ENCODE data around the gene BIN1.
"Not testable (repeated sequence)": the region's sequence is repeated elsewhere in the genome, so short reads cannot be mapped to it uniquely, and the experiment has no call there.

The BIN1 gene

GRCh38 chr2:127133793-127134192, 26.8 kb upstream of the BIN1 start:
- no peak for DNase-seq (ENCODE audit: low spot score)

GRCh38 chr2:127130421-127130820, 23.5 kb upstream of the BIN1 start:
- no peak for DNase-seq (ENCODE audit: low spot score)

GRCh38 chr2:127129937-127130336, 23.0 kb upstream of the BIN1 start:
- DNase-seq (ENCODE audit: low spot score) = no peak

DNA sequence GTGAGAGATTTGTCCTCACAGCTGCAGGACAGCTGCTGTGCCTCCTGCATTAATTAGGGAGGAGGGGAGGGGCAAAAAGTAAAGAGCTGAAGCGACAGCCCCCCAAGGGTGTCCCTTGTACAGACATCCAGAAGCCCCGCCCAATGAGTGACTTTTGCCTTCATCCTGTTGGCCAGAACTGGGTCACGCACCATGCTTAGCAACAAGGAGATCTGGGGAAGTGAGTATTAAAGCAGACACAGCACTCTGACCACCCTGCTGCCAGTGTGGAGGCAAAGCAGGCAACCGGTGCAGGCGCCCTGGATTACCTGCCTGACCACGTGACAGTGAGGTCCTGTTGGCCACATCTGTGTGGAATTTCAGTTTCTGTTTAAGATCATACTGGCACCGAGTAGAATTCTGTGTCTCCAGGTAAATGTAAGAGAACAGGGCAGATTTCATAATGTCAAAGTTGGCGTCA, 21.5 kb upstream of the BIN1 start:
- no peak for DNase-seq (ENCODE audit: low spot score)

DNA sequence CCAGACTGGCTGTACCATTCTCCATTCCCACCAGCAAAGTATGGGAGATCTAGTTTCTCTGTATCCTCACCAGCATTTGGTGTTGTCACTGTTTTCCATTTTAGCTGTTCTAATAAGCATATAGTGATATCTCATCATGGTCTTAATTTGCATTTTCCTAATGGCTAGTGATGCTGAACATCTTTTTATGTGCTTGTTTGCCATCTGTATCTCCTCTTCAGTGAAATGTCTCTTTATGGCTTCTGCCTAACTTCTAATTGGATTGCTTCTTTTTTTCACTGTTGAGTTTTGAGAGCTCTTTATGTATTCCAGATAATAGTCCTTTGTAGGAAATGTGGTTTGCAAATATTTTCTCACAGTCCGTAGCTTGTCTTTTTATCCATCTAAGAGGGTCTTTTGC, 18.9 kb upstream of the BIN1 start:
- DNase-seq (ENCODE audit: low spot score) = no peak

DNA sequence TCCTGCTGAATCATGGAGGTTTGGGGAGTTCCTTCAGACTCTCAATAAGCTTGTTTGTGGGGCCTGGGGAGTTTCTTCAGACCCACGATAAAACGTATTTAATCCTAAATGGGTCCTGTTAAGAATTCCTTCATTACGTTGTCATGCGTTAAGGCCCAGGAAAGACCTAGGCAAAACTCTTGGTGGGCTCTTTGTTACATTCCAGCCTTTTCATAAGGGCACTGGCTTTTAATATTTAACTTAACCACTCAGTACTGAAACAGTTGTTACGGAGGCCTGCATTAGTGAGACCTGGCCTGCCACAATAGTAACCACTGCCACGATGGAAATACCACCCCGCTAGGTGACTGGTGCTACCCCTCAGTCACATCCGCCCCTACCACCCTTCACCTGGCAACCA, 17.5 kb upstream of the BIN1 start:
- no peak for DNase-seq (ENCODE audit: low spot score)

- no peak for DNase-seq (ENCODE audit: low spot score)
Observed at GRCh38 chr2:127122361-127123027, 15.5 kb upstream of the BIN1 start.

GRCh38 chr2:127121776-127122176, 14.8 kb upstream of the BIN1 start:
- no peak for DNase-seq (ENCODE audit: low spot score)

DNA sequence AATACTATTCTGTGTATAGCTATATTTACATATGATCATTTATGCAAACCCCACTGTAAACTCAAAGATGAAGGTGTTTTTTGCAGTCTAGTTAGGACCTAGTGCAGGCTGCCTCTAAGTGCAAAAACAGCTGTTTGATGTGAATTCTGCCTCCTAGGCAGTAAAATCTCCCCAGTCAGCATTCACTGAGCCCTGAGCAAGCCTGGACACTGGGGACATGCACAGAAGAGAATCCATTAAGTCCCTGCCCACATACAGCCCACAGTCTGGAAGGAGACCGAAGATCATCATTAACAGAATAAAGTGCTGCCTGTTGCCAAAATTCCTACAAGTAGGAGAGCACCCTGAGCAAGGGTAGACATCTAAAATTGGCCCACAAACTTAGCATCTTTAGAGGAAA, 14.4 kb upstream of the BIN1 start:
- no peak for DNase-seq (ENCODE audit: low spot score)

- DNase-seq (ENCODE audit: low spot score) = not testable (repeated sequence)
Observed at GRCh38 chr2:127120408-127120807, 13.5 kb upstream of the BIN1 start.

GRCh38 chr2:127118467-127118866, 11.5 kb upstream of the BIN1 start:
- no peak for DNase-seq (ENCODE audit: low spot score)

- DNase-seq (ENCODE audit: low spot score) = no peak
Observed at GRCh38 chr2:127118038-127118437, 11.1 kb upstream of the BIN1 start.

GRCh38 chr2:127117603-127118002, 10.6 kb upstream of the BIN1 start:
- DNase-seq (ENCODE audit: low spot score) = no peak

DNA sequence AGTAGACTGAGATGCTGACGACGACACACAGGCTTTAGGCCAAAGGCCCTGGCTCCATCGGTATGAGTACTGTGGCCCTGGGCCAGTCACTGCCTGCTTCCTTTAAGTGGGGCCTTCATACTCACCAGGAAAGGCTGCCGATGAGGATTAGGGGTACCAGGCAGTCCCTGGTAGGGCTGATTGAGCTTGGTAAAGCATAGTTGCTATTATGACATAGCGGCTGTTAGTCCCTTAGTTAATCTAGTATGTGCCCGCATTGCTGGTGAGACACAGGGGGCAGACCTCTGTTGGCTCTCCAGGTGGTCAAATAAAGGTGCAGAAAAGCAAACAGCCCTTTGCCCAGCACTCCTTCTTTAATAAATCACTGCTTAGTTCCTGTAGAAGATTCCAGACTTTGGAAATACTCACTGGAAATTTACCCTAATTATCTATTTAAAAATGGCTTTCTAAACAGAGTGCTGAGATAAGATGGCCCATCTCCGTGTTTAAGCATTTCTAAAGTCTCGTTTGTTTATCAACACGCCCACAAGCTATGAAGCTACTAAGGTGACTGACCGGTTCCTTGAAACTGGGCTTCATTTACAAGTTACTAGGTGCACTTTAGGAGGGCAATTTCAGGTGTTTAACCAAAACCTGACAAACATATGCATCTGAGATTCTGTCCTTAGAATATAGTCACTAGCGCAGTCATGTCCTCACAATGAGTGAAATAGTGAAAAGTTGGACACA, 8.7 kb upstream of the BIN1 start:
- no peak for DNase-seq (ENCODE audit: low spot score)

DNA sequence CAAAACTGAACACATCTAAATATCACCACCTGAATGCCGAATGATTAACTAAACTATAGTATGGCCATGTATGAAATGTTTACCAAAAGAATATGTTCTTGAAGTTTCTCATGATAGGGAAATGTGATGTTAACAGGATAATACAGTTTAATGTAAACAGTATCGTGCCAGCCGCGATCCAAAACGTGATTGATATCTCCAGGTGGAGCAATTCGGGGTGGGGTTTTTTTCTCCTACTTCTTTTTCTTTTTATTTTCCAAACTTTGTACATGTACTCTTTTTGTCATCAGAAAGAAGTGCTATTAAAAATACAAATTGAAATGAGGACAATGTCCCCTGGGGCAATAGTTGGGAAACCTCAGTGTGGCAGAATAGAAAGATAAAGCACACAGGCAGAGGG, 4.0 kb upstream of the BIN1 start:
- DNase-seq (ENCODE audit: low spot score) = no peak

- DNase-seq (ENCODE audit: low spot score) = no peak
Observed at GRCh38 chr2:127108090-127108523, 1.2 kb upstream of the BIN1 start.

DNA sequence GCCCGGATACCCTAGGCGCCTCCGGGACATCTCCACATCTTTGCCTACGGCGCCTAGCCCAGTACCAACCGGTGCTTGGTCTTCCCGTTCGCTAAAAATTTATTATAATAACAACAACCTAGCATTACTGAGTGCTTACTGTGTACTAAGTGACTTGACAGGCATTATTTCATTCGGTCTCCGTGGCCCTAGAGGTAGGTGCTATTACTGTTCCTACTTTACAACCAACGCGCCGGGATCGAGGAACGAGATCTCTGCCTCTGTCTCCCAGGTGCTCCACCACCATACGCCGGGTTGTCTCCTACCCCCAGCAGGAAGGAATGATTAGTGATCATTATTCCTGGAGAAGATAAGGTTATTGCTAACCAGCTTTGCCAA, 657 bp upstream of the BIN1 start:
- DNase-seq (ENCODE audit: low spot score) = no peak

- DNase-seq (ENCODE audit: low spot score) = no peak
Observed at GRCh38 chr2:127106457-127106990, 430 bp downstream of the BIN1 start.

DNA sequence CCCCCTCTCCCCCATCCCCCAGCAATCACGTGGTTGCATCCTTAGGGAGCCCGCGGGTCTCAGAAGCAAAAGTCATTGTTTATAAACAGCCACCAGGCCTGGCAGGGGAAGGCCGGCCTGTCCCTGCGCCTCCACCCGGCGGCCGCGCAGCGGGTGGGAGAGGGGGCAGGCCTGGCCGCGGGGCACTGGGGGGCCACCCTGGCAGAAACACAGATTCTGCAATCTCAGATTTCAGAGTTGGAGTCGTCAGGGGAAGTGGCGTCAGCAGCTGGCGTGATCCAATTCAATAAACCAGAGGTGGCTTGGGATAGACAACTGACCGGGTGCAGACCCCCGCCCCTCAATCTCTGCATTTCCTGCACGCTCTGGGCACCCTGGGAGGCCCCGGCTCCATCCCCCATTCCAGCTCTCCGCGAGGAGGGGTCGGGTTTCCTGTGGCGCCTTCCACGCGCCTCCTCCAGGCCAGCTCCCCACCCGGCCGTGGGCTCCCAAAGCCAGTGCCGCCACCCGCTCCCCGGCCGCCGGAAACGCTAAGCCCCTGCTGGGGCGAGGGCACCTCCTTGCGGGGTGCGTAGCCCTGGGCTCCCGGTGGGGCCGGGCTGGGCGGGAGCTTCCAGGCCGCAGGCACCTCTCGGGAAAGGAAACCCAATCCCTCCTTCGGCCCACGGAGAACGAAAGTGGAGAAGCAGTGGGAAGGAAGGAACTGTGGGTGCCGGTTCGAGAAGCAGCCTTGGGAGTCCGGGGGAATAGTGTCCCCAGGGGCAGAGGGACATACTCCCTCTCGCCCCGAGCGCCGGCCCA, 1.1 kb downstream of the BIN1 start:
- no peak for DNase-seq (ENCODE audit: low spot score)

DNA sequence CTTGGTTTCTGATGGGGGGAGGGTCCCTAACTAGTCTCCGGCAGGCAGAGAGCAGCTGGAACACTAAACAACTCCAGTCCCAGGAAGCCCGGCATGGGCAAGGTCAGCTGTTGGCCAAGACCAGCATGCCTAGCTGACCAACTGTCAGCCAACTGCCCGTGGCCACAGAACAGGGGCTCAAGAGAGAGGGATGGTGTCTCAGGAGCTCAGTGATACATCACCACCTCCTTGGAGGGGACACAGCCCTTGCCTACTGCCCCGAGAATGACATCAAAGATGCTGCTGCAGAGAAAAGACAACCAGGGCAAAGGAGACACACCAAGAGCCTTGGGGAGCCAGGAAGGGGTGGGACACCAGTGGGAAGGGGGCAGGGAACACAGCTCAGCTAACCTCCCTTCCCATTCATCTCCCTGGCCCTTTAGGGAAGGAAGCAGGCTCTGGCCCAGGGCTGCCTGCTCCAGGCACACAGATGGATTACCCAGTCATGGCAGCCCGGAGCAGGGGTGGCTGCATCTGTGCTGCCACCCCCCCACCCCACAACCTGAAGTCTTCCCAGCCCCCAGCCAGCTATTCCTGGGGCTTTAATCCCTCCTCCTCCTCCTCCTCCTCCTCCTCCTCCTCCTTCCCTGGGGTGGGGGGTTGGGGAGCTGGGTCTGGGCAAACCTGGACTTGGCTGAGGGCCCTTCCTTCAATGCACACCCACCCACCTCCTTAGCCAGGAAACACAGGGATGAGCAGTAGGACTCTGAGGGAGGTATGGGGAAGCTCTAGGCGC, 1.9 kb downstream of the BIN1 start:
- DNase-seq (ENCODE audit: low spot score) = no peak

GRCh38 chr2:127104166-127104660, 2.7 kb downstream of the BIN1 start:
- no peak for DNase-seq (ENCODE audit: low spot score)

All from hematopoietic multipotent progenitor cell treated with erythropoietin and hydrocortisone succinate and interleukin-3 and kit ligand, for 15 days (in vitro differentiated cells).